NOMO-1 treated with DMSO at 0.1 percent for 48 hours (cell line): ENCODE data around the gene PHACTR2.
"Not testable (repeated sequence)": the region's sequence is repeated elsewhere in the genome, so short reads cannot be mapped to it uniquely, and the experiment has no call there.

ENCODE experiments used
- DNase-seq: peaks from one replicate; lab custom pipeline; 2025; ENCODE audit not compliant: unreplicated experiment; lab: John Stamatoyannopoulos, UW

PHACTR2 gene

GRCh38 chr6:143851706-143852105 lies 173.9 kb downstream of the PHACTR2 start:
- not testable (repeated sequence) for DNase-seq

GRCh38 chr6:143855057-143855456 lies 177.3 kb downstream of the PHACTR2 start:
- not testable (repeated sequence) for DNase-seq

GRCh38 chr6:143856762-143857161 lies 179.0 kb downstream of the PHACTR2 start:
- DNase-seq: not testable (repeated sequence)

DNA sequence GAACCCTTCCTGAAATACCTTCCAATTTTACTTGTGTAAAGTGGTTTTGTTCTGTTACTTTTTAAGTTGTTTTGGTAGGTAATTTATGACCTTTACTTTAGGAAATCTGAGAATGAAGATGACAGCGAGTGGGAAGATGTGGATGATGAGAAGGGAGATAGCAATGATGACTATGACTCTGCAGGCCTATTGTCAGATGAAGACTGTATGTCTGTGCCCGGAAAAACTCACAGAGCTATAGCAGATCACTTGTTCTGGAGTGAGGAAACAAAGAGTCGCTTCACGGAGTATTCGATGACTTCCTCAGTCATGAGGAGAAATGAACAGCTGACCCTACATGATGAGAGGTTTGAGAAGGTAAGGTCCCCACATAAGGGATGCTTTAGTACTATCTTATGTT lies 179.9 kb downstream of the PHACTR2 start:
- DNase-seq: no peak

DNA sequence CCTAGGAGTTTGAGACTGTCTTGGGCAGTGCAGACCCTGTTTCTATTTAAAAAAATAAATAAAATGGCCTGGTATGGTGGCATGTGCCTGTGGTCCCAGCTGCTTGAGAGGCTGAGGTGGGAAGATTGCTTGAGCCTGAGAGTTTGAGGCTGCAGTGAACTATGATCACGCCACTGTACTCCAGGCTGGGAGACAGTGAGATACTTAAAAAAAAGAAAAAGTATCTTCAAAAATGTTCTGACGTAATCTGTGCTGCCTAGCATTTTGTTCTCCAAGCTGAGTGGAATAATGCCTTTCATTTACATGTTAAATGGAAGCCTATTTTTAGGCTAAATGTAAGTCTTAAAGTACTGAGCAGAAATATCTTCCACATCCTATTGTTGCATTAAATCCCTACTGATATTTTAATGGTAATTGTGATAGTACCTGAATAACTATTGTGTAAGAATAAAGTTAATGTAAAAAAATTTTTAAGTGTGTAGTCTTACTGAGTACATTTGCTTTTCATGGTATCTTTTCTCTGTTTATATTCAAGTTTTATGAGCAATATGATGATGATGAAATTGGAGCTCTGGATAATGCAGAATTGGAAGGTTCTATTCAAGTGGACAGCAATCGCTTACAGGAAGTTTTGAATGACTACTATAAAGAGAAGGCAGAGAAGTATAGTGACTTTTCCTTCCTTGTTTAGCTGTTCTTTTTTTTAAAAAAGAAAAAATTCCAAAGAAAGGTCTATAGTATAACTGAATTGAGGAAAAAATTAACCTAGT lies 182.3 kb downstream of the PHACTR2 start:
- no peak for DNase-seq

DNA sequence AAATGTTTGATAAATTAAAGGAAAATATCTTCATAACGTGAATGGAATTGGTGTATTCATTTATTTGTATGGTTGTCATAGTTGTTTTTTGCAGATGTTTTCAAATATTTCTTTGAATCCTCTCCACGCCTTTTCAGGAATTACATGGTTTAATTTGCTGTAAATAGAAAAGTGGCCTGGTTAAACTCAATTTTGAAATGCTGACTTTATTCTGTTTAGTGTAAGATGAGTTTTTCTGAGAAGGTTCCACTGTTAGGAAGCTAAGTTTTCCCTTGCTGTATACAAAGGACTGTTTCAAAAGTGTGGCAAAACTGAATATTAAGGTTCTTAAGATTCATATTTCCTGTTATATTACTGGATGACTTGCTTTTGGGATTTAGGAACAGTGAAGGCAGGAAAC lies 186.0 kb downstream of the PHACTR2 start:
- DNase-seq: no peak

- no peak for DNase-seq
Measured at GRCh38 chr6:143864234-143864633, 186.5 kb downstream of the PHACTR2 start, which contains the start of gene ZC2HC1B. TSS of gene ZC2HC1B (plus strand) at chr6:143864474. CDS start at chr6:143864540, 66 bp downstream.

- no peak for DNase-seq
Measured at GRCh38 chr6:143867236-143867635, 189.5 kb downstream of the PHACTR2 start.

DNA sequence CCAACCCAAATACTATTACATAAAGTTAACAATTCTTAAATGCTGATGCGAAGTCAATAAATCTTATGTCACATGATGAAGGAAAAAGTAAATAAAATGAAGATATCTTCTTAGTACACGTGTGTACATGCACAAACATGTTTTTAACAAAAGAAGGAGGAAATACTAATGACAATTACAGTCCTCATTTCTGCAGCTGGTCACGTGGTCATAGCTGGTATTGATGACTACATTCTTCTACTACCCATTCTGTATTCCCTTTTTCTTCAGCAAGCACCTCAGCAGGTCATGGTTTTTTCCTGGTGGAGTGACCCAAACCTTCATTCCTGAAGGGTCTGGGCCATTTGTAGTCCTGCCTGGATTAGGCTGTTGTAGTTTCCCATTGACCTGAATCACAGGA lies 191.0 kb downstream of the PHACTR2 start:
- not testable (repeated sequence) for DNase-seq

DNA sequence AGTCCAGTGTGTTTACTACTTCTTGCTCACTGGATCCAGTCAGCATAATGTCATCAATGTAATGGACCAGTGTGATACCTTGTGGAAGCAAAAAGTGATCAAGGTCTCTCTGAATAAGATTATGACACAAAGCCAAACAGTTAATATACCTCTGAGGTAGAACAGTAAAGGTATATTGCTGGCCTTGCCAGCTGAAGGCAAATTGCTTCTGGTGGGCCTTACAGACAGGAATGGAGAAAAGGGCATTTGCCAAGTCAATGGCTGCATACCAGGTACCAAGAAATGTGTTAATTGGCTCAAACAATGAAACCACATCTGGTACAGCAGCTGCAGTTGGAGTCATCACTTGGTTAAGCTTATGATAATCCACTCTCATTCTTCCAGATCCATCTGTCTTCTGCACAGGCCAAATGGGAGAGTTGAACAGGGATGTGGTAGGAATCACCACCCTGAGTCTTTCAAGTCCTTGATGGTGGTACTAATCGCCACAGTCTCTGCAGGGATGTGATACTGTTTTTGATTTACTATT lies 193.5 kb downstream of the PHACTR2 start:
- DNase-seq: not testable (repeated sequence)

DNA sequence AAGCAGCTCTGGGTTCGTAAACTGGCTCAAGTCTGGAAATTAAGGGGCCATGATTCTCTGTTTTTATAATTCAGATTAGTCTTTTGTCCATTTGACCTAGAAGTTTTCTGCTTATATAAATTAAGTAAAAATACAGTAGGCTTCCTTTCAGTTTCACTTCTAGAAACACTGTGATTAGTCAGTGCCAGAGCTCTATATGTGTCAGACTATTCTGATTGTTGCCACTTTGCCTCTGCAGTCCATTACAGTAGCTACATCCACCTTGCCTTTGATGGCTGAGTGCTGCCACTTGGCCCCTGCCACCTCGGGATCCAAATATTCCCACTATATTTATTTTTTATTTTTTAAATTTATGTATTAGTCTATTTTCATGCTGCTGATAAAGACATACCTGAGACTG lies 194.4 kb downstream of the PHACTR2 start:
- peak; percentile 49 for DNase-seq

DNA sequence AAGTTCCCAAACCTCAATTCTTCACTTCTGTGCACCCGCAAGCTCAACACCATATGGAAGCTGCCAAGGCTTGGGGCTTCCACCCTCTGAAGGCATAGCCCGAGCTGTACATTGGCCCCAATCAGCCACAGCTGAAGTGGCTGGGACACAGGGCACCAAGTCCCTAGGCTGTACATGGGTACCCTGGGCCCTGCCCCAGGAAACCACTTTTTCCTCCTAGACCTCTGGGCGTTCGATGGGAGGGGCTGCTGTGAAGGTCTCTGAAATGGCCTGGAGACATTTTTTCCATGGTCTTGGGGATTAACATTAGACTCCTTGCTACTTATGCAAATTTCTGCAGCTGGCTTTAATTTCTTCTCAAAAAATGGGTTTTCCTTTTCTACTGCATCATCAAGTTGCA lies 195.8 kb downstream of the PHACTR2 start:
- DNase-seq: not testable (repeated sequence)

GRCh38 chr6:143874503-143874902 lies 196.7 kb downstream of the PHACTR2 start:
- not testable (repeated sequence) for DNase-seq

DNA sequence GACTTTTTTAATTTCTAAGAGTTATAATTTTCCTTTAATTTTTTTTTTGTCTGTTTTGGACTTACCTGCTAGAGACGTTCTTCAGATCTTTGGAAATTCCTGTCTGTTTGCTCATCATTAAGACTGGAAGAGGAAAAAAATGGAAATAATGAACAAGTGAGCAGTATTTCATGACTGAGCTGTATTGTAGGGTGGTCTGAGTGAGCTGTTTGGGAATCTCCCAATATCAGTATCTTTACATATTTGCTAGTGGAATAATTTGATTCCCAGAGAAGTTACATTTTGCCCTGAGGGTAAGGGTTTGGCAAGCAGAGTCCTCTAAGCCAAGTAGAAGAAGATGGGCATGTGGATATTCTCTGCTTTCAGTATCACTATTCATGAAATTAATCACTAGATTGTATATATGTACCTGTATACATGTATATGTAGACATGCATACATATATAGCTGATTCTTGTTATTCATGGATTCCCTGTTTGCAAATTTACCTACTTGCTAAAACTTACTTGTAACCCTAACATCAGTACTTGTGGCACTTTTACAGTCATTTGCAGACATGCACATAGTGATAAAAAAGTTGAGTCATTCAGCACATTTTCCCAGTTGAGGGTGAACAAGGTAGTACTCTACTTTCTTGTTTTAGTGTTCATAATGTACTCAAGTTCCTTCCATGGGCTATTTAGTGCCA lies 200.0 kb downstream of the PHACTR2 start:
- no peak for DNase-seq

DNA sequence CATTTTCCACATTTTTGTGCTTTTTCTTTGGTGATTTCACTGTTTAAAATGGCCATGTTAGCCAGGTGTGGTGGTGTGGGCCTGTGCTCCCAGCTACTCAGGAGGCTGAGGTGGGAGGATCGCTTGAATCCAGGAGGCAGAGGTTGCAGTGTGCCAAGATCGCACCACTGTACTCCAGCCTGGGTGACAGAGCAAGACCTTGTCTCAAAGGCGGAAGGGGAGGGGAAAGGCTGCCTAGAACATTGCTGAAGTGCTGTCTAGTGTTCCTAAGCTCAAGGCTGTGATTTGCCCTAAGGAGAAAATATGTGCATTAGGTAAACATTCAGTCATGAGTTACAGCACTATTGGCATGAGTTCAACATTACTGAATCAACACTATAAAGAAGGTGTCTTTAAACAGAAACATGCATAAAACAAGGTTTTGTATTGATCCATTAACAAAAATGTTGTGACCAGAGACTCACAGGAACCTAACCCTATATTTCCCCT lies 200.6 kb downstream of the PHACTR2 start:
- DNase-seq: no peak

DNA sequence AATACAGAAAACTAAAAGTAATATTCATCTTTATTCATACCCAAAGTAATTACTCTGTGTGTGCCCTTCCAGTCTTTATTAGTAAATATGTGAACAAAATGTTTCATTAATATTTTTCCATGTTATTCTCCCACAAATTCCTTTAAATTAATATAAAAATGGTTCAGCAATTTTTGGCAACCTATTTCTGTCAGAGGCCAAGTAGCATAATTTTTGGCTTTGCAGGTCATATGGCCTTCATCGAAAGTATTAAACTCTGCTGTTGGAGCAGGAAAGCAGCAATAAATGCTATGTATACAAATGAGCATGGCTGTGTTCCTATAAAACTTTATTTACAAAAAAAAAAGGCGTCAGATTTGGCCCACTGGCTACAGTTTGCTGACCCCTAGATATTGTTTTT lies 202.6 kb downstream of the PHACTR2 start:
- no peak for DNase-seq
